Testis (tissue), 2 donors: ENCODE results near the gene PAX7.

Source experiments
- CTCF ChIP-seq, 3 experiments: fragments of 450-650 bp in 2 of 3; fragments of 200-600 bp in 1 of 3; sonication (generic) in 1 of 3; IDR thresholded peaks; one replicate each; pipeline ENCODE4 v1.5.1; 2016 to 2019; ENCODE audit warnings: antibody characterized with exemption in 3 of 3, mild to moderate bottlenecking in 2 of 3, moderate library complexity in 1 of 3
- POLR2A ChIP-seq: fragments of 450-650 bp; IDR thresholded peaks from one replicate; pipeline ENCODE4 v1.6.1; 2017; ENCODE audit warnings: antibody characterized with exemption, mild to moderate bottlenecking, moderate library complexity

- TF ChIP-seq POLR2A (no peak), CTCF (IDR thresholded peaks at IDR 0.05) (no peak)
These were observed 761 bp upstream of the PAX7 start for GRCh38 chr1:18629659-18630510.
